GM21528 (cell line): ENCODE measurements around the gene TFAP2E.
A peak's percentile ranks its signal among the peaks of the same experiment; 100 is the strongest.
"Not testable (repeated sequence)": the region's sequence is repeated elsewhere in the genome, so short reads cannot be mapped to it uniquely, and the experiment has no call there.

Source experiments
- ATAC-seq: cut with Tn5 transposase; IDR thresholded peaks from one replicate; pipeline ENCODE4 v1.9.1; 2021; ENCODE audit warnings: mild to moderate bottlenecking, moderate library complexity; ENCODE audit not compliant: unreplicated experiment, low FRiP score

The TFAP2E gene

GRCh38 chr1:35570589-35571137, 2.5 kb upstream of the TFAP2E start:
- no peak for ATAC-seq

GRCh38 chr1:35571263-35571662, 1.9 kb upstream of the TFAP2E start:
- ATAC-seq: no peak

GRCh38 chr1:35572296-35572695, 818 bp upstream of the TFAP2E start:
- no peak for ATAC-seq

- ATAC-seq: no peak
These were observed 1.1 kb downstream of the TFAP2E start for GRCh38 chr1:35574125-35574654.

- ATAC-seq: no peak
These were observed 1.7 kb downstream of the TFAP2E start for GRCh38 chr1:35574655-35575415.

- ATAC-seq: no peak
These were observed 2.4 kb downstream of the TFAP2E start for GRCh38 chr1:35575416-35575958.

- no peak for ATAC-seq
These were observed 3.1 kb downstream of the TFAP2E start for GRCh38 chr1:35576061-35576765.

- not testable (repeated sequence) for ATAC-seq
These were observed 3.6 kb downstream of the TFAP2E start for GRCh38 chr1:35576766-35577070.

GRCh38 chr1:35577071-35577998, 4.2 kb downstream of the TFAP2E start:
- ATAC-seq: peak; percentile 74

GRCh38 chr1:35580949-35581388, 7.9 kb downstream of the TFAP2E start:
- no peak for ATAC-seq

- ATAC-seq: not testable (repeated sequence)
These were observed 8.5 kb downstream of the TFAP2E start for GRCh38 chr1:35581621-35582020.

- no peak for ATAC-seq
These were observed 12.2 kb downstream of the TFAP2E start for GRCh38 chr1:35585281-35585680.

GRCh38 chr1:35585805-35586204, 12.7 kb downstream of the TFAP2E start:
- ATAC-seq: not testable (repeated sequence)

- no peak for ATAC-seq
These were observed 13.7 kb downstream of the TFAP2E start for GRCh38 chr1:35586808-35587207.

- ATAC-seq: no peak
These were observed 14.6 kb downstream of the TFAP2E start for GRCh38 chr1:35587736-35588135.

- ATAC-seq: no peak
These were observed 15.2 kb downstream of the TFAP2E start for GRCh38 chr1:35588197-35588910.

GRCh38 chr1:35589516-35590427, 16.7 kb downstream of the TFAP2E start:
- ATAC-seq: no peak

- ATAC-seq: no peak
These were observed 17.4 kb downstream of the TFAP2E start for GRCh38 chr1:35590476-35591040.
